IPS-15b (cell line): ENCODE data around the gene FYN.

ENCODE experiments used
- H3K27me3 ChIP-seq: one replicate; pipeline ENCODE4 v1.6.1; 2013; ENCODE audit warnings: low read length; ENCODE audit not compliant: control insufficient read depth, insufficient read depth
- H3K36me3 ChIP-seq: one replicate; pipeline ENCODE4 v1.6.1; 2013; ENCODE audit warnings: low read length; ENCODE audit not compliant: control insufficient read depth, insufficient read depth
- H3K4me1 ChIP-seq: one replicate; pipeline ENCODE4 v1.6.1; 2013; ENCODE audit warnings: mild to moderate bottlenecking, low read length; ENCODE audit not compliant: control insufficient read depth, insufficient read depth
- H3K4me3 ChIP-seq: one replicate; pipeline ENCODE4 v1.5.1; 2013; ENCODE audit warnings: low read depth, low read length
- H3K9ac ChIP-seq: one replicate; pipeline ENCODE4 v1.6.1; 2013; ENCODE audit warnings: low read depth, mild to moderate bottlenecking, low read length
- H3K9me3 ChIP-seq: one replicate; pipeline ENCODE4 v1.6.1; 2013; ENCODE audit warnings: mild to moderate bottlenecking, low read length; ENCODE audit not compliant: control insufficient read depth, insufficient read depth

Gene FYN

GRCh38 chr6:111757342-111757741 lies 115.9 kb downstream of the FYN start:
- no peak overlapping the region for H3K4me3 ChIP-seq

DNA sequence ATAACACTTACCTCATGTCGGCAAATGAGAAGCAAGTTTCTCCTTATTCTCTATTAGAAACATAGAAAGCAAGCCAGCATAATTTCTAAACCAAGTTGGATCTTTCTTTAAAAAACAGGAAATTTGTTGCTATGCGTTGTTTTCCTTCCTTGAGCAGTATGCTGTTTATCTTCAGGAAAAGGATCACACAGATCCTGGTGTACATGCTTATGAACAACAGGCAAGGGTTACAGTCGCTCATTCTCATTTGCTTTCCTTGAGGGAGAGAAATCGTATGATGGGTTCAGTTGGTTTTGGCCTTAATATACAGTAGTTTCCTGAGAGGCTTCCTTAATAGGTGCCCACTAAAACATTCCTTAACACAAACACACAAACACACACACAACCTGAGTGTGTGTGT lies 118.8 kb downstream of the FYN start:
- Histone ChIP-seq H3K36me3 (no peaks in the 10 kb centered on the region), H3K9me3 (no peaks in the 10 kb centered on the region), H3K4me3 (no peak overlapping the region), H3K9ac (no peak overlapping the region), H3K4me1 (peaks cover 11% of the 10 kb centered on the region), H3K27me3 (no peaks in the 10 kb centered on the region)

More at GRCh38 chr6:111757342-111757741, 115.9 kb downstream of the FYN start:
- Histone ChIP-seq H3K9me3 (no peaks in the 10 kb centered on the region), H3K4me1 (no peaks in the 10 kb centered on the region), H3K36me3 (no peaks in the 10 kb centered on the region), H3K27me3 (no peaks in the 10 kb centered on the region), H3K9ac (no peak overlapping the region)

- H3K27me3 ChIP-seq: no peaks in the 10 kb centered on the region
- no peak overlapping the region for H3K4me3 ChIP-seq
- no peaks in the 10 kb centered on the region for H3K36me3 ChIP-seq
- no peak overlapping the region for H3K9ac ChIP-seq
- peaks cover 11% of the 10 kb centered on the region for H3K4me1 ChIP-seq
- no peaks in the 10 kb centered on the region for H3K9me3 ChIP-seq
Measured at GRCh38 chr6:111753573-111753972, 119.7 kb downstream of the FYN start.

DNA sequence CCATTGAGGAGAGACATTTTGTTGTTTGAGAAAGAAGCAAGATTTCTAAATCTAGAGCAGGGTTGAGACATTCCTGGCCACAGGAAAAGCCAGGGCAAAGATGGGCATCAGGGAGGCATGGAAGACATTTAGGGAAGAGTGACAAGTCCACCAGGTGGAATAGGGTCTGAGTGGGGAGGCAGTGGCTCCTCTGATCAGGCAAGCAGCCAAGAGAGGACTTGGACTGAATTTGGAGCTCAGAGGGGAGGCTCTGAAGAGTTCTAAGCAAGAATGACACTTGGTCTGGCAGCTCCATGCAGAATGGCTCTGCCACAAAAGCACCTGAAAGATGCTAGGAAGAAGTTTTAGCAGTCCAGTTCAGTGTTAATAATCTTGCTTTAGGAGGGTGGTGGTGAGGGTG lies 120.8 kb downstream of the FYN start:
- H3K9ac ChIP-seq: no peak overlapping the region
- no peaks in the 10 kb centered on the region for H3K9me3 ChIP-seq
- no peaks in the 10 kb centered on the region for H3K27me3 ChIP-seq
- peaks cover 11% of the 10 kb centered on the region for H3K4me1 ChIP-seq
- no peaks in the 10 kb centered on the region for H3K36me3 ChIP-seq
- H3K4me3 ChIP-seq: no peak overlapping the region

DNA sequence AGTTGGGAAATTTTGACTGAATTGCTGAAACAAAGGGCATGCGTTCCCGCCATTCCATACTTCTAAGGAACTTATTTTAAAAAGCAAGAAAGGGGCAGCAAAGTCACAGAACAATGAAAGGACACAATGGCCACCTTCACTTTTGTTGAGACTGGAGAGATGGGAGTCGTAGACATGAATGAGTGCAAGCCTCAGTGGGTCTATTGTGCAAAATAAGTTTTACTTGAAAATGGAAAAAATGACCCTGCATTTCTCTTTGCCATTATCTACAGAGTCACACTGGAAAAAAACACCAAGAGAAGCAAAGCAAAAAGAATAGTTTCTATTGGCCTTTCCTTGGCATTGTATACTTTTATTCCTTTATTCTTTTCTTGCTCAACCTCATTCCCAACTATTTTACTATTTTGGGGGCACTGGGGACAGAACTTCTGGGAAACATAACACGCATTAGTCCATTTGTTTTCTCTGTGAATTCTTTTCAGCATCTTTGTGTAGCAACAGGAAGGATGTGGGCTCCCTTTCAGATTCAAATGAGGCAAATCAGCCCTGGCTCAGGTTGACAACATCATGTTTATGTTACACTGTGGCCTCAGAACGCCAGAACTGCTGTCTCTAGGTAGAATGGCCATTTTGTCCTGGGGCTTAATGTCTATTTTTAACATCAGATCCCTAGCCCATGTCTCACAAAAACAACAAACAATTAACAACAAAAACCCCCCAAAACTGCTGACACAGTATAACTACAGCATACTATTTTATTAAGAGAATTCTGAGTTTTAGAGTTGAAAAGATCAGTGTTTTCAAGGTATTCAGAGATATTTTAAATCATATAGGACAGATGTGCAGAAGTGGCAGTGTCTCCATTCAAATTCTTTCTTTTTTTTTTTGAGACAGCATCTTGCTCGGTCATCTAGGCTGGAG lies 122.2 kb downstream of the FYN start:
- Histone ChIP-seq H3K27me3 (no peaks in the 10 kb centered on the region), H3K9me3 (no peaks in the 10 kb centered on the region), H3K9ac (no peak overlapping the region), H3K4me1 (peaks cover 11% of the 10 kb centered on the region), H3K36me3 (no peaks in the 10 kb centered on the region), H3K4me3 (no peak overlapping the region)

DNA sequence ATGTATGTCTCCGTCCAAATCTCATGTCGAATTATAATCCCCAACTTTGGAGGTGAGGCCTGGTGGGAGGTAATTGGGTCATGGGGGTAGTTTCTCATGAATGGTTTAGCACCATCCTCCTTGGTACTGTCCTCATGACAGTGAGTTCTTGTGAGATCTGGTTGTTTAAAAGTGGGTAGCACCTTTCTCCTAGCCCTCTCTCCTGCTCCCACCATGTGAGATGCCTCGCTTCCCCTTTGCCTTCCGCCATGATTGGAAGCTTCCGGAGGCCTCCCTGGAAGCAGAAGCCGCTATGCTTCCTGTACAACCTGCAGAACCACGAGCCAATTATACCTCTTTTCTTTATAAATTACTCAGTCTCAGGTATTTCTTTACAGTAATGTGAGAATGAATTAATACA lies 123.1 kb downstream of the FYN start:
- Histone ChIP-seq H3K4me3 (no peak overlapping the region), H3K9ac (no peak overlapping the region), H3K27me3 (no peaks in the 10 kb centered on the region), H3K4me1 (peaks cover 11% of the 10 kb centered on the region), H3K36me3 (no peaks in the 10 kb centered on the region), H3K9me3 (no peaks in the 10 kb centered on the region)

GRCh38 chr6:111748231-111748647 lies 125.0 kb downstream of the FYN start:
- no peaks in the 10 kb centered on the region for H3K36me3 ChIP-seq
- H3K4me3 ChIP-seq: no peak overlapping the region
- H3K9me3 ChIP-seq: no peaks in the 10 kb centered on the region
- H3K9ac ChIP-seq: no peak overlapping the region
- peaks cover 11% of the 10 kb centered on the region for H3K4me1 ChIP-seq
- no peaks in the 10 kb centered on the region for H3K27me3 ChIP-seq

DNA sequence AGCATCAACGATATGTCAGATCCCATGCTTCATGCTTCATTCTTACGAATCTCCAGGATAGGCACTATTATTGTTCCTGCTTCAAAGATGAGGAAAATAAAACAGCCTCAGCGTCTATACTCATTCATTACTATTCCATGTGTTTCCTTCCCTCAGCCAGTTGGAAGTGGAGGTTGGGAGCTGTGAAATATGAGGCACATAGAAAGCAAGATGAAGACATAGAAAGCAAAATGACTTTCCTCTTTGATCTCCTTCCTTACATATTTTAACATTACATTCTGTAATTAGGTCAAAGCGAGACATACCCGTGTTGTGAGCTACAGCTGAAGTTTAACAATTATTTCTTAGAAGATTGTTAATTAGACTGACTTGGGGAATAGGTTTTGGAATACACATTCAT lies 125.4 kb downstream of the FYN start:
- Histone ChIP-seq H3K27me3 (no peaks in the 10 kb centered on the region), H3K4me3 (no peak overlapping the region), H3K9ac (no peak overlapping the region), H3K36me3 (no peaks in the 10 kb centered on the region), H3K9me3 (no peaks in the 10 kb centered on the region), H3K4me1 (peaks cover 11% of the 10 kb centered on the region)

DNA sequence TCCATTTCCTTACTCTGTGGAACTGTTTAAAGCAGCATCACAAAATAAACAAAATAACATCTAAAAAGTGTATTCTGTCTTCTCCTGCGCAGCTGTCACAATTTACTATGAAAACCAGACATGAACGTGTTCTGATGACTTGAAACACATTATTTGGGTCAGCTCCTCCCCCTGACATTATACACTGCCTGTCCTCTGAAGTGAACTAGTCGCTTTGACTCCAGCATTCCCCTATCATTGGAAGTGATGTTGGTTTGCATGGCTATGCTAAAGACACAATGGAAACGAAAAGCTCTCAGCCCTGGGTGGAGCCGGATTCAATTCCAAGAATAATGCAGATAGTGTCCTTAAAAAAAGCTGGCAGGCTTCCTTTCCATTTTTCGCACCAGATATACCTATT lies 125.9 kb downstream of the FYN start:
- Histone ChIP-seq H3K27me3 (no peaks in the 10 kb centered on the region), H3K36me3 (no peaks in the 10 kb centered on the region), H3K4me3 (no peak overlapping the region), H3K9ac (no peak overlapping the region), H3K4me1 (peaks cover 11% of the 10 kb centered on the region), H3K9me3 (no peaks in the 10 kb centered on the region)

GRCh38 chr6:111746983-111747382 lies 126.3 kb downstream of the FYN start:
- peaks cover 11% of the 10 kb centered on the region for H3K4me1 ChIP-seq
- H3K36me3 ChIP-seq: no peaks in the 10 kb centered on the region
- H3K9ac ChIP-seq: no peak overlapping the region
- no peaks in the 10 kb centered on the region for H3K27me3 ChIP-seq
- no peak overlapping the region for H3K4me3 ChIP-seq
- no peaks in the 10 kb centered on the region for H3K9me3 ChIP-seq

- peaks cover 3% of the 10 kb centered on the region for H3K4me1 ChIP-seq
- H3K27me3 ChIP-seq: no peaks in the 10 kb centered on the region
- no peak overlapping the region for H3K4me3 ChIP-seq
- no peaks in the 10 kb centered on the region for H3K36me3 ChIP-seq
- no peak overlapping the region for H3K9ac ChIP-seq
- H3K9me3 ChIP-seq: no peaks in the 10 kb centered on the region
Measured at GRCh38 chr6:111745636-111746035, 127.6 kb downstream of the FYN start.

- Histone ChIP-seq H3K9me3 (no peaks in the 10 kb centered on the region), H3K9ac (no peak overlapping the region), H3K36me3 (no peaks in the 10 kb centered on the region), H3K4me1 (no peaks in the 10 kb centered on the region), H3K4me3 (no peak overlapping the region), H3K27me3 (no peaks in the 10 kb centered on the region)
Measured at GRCh38 chr6:111745186-111745585, 128.1 kb downstream of the FYN start.
